Measurements from ENCODE around the gene NKX2-2. TPM values are rescaled to one million over a fixed set of nuclear protein-coding genes. Genes with fewer than 3 reads are reported as not detected.

Gene NKX2-2
- total RNA-seq: under 1 TPM; 0.23 to 0.33 TPM
- long read RNA-seq, donor 1: 0 reads
- long read RNA-seq, donor 2, partial matches to known transcripts: 0 of 1 reads
- long read RNA-seq, donor 2, other reads (novel, unspliced or antisense): 1 of 1 reads

GRCh38 chr20:21513881-21514540, at the start of gene NKX2-2:
Gene NKX2-2, minus strand, starts transcription at chr20:21514064. Its CDS starts 395 bp downstream, at chr20:21513669.
- intact Hi-C loops (cut with DNase I): no loop called here
- DNase-seq (ENCODE audit: low spot score): no peak

- no peak for DNase-seq (ENCODE audit: low spot score)
- intact Hi-C loops (cut with DNase I): no loop called here
Measured at GRCh38 chr20:21562656-21563055, 48.8 kb upstream of the NKX2-2 start.

GRCh38 chr20:21559305-21559704, 45.4 kb upstream of the NKX2-2 start:
- intact Hi-C loops (cut with DNase I): no loop called here
- DNase-seq (ENCODE audit: low spot score): no peak

- intact Hi-C loops (cut with DNase I): no loop called here
Measured at GRCh38 chr20:21557241-21558020, 43.6 kb upstream of the NKX2-2 start.

GRCh38 chr20:21556398-21556797, 42.5 kb upstream of the NKX2-2 start:
- DNase-seq (ENCODE audit: low spot score): no peak
- intact Hi-C loops (cut with DNase I): no loop called here

More at GRCh38 chr20:21557241-21558020, 43.6 kb upstream of the NKX2-2 start:
- DNase-seq (ENCODE audit: low spot score): no peak

- no peak for DNase-seq (ENCODE audit: low spot score)
- intact Hi-C loops (cut with DNase I): no loop called here
Measured at GRCh38 chr20:21555470-21556120, 41.7 kb upstream of the NKX2-2 start.

- DNase-seq (ENCODE audit: low spot score): no peak
- intact Hi-C loops (cut with DNase I): no loop called here
Measured at GRCh38 chr20:21554985-21555384, 41.1 kb upstream of the NKX2-2 start.

- DNase-seq (ENCODE audit: low spot score): no peak
- intact Hi-C loops (cut with DNase I): no loop called here
Measured at GRCh38 chr20:21554376-21554890, 40.6 kb upstream of the NKX2-2 start.

GRCh38 chr20:21550587-21550986, 36.7 kb upstream of the NKX2-2 start:
- intact Hi-C loops (cut with DNase I): no loop called here
- no peak for DNase-seq (ENCODE audit: low spot score)

GRCh38 chr20:21548390-21549035, 34.6 kb upstream of the NKX2-2 start:
- intact Hi-C loops (cut with DNase I): no loop called here
- DNase-seq (ENCODE audit: low spot score): no peak

GRCh38 chr20:21546355-21546754, 32.5 kb upstream of the NKX2-2 start:
- DNase-seq (ENCODE audit: low spot score): no peak
- intact Hi-C loops (cut with DNase I): no loop called here

GRCh38 chr20:21539512-21539911, 25.6 kb upstream of the NKX2-2 start:
- DNase-seq (ENCODE audit: low spot score): no peak
- intact Hi-C loops (cut with DNase I): loop anchor here in 1 of 2 donors (10.0 kb wide), 1 partner anchor 45 kb away; no protein-coding TSS in a partner anchor

GRCh38 chr20:21534886-21535285, 21.0 kb upstream of the NKX2-2 start:
- intact Hi-C loops (cut with DNase I): loop anchor here in 1 of 2 donors (10.0 kb wide), 1 partner anchor 50 kb away; no protein-coding TSS in a partner anchor
- DNase-seq (ENCODE audit: low spot score): no peak

GRCh38 chr20:21534453-21534852, 20.6 kb upstream of the NKX2-2 start:
- intact Hi-C loops (cut with DNase I): loop anchor here in 1 of 2 donors (10.0 kb wide), 1 partner anchor 50 kb away; no protein-coding TSS in a partner anchor
- no peak for DNase-seq (ENCODE audit: low spot score)

- intact Hi-C loops (cut with DNase I): loop anchor here in 1 of 2 donors (10.0 kb wide), 1 partner anchor 55 kb away; no protein-coding TSS in a partner anchor
- DNase-seq (ENCODE audit: low spot score): no peak
Measured at GRCh38 chr20:21529863-21530262, 16.0 kb upstream of the NKX2-2 start.

- intact Hi-C loops (cut with DNase I): no loop called here
- no peak for DNase-seq (ENCODE audit: low spot score)
Measured at GRCh38 chr20:21528870-21529269, 15.0 kb upstream of the NKX2-2 start.

GRCh38 chr20:21527908-21528307, 14.0 kb upstream of the NKX2-2 start:
- no peak for DNase-seq (ENCODE audit: low spot score)
- intact Hi-C loops (cut with DNase I): no loop called here

GRCh38 chr20:21526776-21527175, 12.9 kb upstream of the NKX2-2 start:
- no peak for DNase-seq (ENCODE audit: low spot score)
- intact Hi-C loops (cut with DNase I): no loop called here

- intact Hi-C loops (cut with DNase I): no loop called here
- DNase-seq (ENCODE audit: low spot score): no peak
Measured at GRCh38 chr20:21523895-21524294, 10.0 kb upstream of the NKX2-2 start.

Measured in posterior vena cava (tissue), 2 donors.